HG03520 (cell line): ENCODE measurements around the gene KCNK7.

Experiments used
- ATAC-seq: cut with Tn5 transposase; IDR thresholded peaks from one replicate; pipeline ENCODE4 v1.9.1; 2021; ENCODE audit warnings: mild to moderate bottlenecking, moderate library complexity; ENCODE audit not compliant: unreplicated experiment

Gene KCNK7

DNA sequence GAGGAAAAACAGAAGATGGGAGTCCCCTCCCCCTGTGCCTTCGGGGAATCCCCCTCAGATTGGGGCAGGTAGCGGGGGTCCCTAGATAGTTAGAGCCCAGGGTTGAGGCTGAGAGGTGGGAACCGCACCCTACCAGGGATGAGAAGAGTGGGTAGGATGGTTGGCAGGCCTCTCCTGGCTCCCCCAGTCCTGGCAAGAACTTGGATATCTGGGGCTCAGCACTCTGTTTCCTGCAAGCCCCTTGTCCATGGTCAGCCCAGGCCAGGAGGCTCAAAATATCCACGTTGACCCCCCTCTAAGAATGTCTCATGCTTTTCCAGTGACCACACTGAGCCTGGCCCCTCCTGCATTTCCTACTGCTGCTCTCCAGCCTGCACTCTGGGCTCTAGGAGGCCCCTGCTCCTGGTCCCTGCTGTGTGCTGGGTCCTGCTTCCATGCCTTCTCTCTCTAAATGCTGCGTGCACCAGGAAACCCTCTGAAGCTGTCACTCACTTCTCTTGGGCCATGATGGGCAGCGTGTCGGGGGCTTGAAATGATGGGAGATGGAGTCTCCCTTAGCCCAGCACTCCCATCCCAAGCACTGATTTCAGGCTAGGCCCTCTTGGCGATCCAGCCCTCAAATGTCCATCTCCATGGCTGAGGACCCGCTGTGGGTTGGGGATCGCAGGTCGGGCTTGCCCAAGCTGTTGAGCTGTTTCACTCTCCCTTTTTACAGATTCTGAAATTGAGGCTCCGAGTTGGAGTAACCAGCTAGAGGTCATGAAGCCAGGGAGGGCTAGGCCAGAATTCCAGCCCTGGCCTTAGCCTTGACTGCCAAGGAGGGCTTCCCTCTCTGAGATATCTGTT, 16.4 kb upstream of the KCNK7 start:
- ATAC-seq, result no peak

GRCh38 chr11:65611028-65611757, 15.6 kb upstream of the KCNK7 start:
- ATAC-seq, result no peak

DNA sequence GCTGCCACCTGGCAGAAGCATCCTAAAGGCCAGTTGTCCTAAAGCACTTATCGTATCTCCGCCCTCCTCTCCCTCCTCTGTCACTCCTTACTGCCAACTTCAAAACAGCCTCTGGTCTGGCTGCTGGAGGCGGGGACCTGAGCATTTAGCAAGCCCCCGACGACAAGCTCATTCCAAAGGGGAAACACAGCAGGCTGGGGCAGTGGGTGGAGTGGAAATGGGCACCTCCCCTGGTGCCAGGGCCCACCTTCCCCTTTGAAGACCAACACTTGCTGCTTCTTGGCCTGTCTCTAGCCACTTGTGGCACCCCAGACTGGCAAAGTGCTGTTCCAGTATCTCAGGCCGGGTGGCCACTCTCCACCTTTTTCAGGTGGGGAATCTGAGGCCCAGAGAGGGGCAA, 14.8 kb upstream of the KCNK7 start:
- no peak for ATAC-seq

DNA sequence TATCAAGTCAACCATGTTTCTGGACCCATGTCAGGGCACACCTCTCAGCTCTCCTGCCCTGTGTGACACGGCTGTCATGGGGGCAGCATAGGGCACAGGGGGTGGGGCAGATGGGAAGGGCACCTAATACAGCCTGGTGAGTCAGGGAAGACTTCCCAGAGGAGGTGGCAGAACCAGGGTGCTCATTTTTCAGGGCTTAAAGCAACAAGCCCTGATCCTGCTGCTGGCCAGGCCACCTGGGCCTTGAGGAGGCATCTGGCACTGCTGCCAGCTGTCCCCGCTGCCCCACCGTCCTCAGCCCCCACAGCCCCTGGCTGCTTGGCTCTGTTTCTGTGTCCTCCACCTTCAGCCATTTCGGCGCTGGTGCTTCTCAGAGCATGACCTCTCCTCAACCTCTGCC, 14.1 kb upstream of the KCNK7 start:
- no peak for ATAC-seq

DNA sequence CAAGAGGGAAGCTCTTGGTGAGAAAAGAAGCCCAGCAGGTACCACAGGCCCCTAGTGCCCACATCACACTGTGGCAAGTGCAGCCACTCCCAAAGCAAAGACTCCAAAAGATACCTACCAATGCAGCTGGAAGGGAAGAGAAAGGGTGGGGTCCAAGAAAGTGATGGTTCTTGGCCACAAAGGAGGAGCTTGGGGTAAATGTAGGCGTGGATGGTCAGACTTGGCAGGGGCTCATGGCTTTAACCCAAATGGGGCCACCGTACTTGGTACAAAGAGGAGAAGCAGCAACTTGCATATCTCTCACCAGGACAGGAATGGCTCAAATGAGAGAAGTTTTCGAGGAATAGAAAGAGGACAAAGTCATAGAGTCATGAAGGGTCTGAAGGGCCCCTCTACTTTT, 13.6 kb upstream of the KCNK7 start:
- ATAC-seq, result no peak

DNA sequence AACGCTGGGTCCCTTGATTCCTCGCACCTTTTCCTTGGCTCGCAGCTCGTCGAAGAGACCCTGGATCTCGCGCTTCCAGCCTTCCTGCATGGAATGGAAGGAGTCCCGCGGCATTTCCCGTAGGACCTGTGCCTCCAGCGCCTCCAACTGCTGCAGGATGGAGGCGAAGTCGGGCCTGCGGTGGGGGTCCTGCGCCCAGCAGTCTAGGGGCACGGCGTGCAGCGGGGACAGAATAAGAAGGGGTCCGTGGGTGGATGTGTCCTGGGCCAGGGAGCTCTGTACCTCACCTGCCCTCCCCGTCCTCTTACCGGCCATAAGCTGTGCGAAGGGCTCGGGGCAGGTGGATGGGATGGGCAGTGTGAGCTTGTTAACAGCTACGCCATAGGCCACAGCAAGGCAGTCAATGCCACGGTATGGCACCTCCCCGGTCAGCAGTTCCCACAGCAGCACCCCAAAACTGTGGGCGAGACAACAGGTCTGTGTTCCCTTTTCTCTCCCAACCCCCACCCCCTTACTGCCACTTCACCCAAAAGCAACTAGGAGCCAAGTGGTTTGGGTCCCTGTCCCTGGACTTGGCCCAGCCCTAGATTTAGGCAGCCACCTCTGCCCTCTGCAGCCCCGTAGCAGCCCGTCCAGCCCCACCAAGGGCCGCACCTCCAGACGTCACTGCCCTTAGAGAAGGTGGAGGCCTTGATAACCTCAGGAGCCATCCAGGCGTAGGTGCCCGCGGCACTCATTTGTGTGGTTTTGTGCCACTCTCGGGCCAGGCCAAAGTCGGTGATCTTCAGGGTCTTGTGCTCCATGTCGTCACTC, 12.2 kb upstream of the KCNK7 start:
- no peak for ATAC-seq

DNA sequence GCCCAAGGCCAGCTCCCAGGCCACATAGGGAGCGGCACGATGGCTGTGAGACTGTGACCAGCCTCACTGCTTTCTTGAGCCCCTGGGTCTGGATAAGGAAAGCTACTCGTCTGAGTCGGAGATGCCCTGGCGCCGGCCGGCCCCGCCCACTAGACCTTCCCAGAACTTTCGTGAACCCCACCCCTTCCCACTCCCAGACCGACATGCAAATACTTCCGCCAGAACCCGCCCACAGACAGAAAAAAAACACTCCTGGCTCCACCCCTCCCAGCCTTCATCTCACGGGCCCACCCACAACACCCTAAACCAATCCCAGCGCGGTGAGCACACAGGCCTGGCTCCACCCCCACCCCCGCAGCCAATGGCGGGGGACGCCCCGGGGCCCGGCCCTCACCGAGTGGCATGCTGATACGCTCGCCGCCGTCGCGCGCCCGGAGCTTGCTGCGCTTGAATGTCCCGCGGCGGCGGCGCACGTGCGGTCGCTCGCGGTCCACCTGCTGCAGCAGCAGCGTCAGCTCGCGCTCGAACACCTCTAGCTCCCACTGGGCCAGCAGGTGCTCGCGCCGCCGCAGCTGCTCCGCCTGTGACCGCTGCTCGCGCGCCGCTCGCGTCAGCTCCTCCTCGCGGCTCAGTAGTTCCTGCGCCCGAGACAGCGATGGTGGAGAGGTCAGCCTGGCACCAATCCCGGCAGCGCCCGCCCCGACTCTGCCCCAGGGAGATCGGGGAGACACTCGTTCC, 11.4 kb upstream of the KCNK7 start:
- ATAC-seq, result no peak

DNA sequence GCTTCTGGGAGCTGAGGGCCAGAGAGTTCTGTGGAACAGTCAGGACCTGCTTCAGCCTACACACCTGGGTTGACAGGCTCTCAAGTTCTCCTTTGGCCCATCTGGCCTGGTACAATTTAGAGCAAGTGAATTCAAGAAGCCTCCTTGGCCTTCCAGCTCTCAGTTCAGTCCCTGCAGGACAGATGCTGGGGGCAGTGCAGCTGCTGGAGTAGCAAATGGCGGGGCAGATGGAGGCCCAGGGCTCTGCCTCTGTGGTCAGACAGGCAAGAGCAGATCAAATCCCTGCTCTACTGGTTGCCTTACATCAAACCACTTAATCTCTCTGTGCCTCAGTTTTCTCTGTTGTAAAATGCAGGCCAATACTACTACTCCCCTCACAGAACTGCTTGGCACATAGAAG, 8.7 kb upstream of the KCNK7 start:
- ATAC-seq, result no peak

DNA sequence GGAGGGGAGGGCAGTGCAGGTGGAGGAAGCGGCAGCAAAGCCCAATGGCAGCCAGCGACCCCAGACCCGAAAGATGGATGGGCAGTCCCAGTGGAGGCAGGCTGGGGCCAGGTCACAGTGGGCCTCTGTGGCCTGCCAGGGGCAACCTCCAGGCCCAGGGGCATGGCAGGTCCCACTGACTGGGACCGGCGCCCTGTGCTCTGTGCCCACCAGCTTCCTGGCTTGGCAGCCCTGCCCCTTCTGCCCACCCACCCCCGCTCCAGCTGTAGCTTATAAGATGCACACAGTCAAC, 4.3 kb upstream of the KCNK7 start:
- no peak for ATAC-seq

- no peak for ATAC-seq
These were observed 3.8 kb upstream of the KCNK7 start for GRCh38 chr11:65599216-65599954.

- no peak for ATAC-seq
These were observed 2.7 kb upstream of the KCNK7 start for GRCh38 chr11:65598258-65598699.

DNA sequence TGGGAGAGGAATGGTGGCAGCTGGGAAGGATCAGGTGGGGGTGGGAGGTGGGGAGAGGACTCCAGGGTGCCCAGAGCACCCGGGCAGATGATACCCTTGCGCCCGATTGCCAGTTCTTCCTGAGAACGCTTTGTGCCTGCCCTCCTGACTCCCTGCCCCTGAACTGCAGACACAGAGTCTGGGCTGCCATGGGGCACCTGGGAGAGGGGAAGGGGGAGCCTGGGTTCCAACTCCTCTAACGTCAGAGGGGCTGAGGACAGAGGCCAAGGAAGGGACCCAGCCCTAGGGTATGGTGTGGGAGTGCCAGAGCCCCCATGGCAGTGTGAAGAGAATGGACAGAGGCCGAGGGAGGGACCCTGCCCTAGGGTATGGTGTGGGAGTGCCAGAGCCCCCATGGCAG, 920 bp upstream of the KCNK7 start:
- no peak for ATAC-seq

DNA sequence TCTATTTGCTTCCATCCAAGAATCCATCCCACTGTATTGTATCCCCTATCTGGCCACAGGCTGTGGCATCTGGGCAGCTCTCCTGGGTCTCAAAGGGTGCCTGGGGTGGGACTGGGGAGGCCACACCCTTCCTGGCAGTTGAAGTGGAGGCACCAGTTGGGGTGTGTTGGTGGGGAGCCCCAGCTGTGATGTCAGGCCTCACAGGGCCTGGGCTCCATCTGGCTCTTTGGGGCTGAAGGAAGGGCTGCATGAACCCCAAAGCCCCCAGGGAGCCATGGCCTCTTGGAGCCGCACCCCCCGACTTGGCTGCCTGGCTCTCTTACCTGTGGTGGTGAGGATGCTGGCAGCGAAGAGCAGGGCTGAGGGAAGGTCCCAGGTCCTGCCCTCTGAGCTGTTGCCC, 469 bp downstream of the KCNK7 start:
- no peak for ATAC-seq

GRCh38 chr11:65593518-65594414, 1.8 kb downstream of the KCNK7 start:
- ATAC-seq, result no peak

DNA sequence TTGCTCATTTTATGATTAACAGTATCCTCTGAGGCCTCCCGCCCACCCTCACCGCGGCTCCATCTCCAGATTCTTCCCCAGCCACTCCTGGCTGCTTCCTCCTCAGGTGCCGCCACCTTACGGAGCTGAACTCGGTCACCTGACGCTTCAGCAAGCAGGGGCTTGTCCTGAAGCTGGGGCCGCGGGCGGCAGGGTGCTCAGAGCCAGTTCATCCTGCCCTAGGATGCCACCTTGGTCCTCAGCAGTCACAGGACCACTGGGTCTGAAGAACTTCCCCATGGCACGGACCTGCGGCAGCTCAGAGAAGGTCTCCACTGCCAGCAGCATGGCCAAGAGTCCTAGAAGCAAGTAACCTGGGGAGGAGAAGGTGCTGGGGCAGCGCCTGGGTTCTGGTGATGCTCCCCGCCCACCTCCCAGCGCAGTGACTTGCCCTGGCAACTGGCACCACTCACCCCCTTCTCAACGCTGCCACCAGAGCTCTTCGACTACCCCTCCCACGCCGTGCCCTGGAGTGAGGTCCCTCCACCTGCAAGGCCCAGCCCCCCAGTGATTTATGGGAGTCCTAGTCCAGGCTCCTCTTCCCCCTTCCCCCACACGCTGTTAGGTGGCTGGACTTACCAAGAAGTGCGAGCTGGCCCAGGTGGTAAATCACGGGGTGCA, 2.6 kb downstream of the KCNK7 start:
- no peak for ATAC-seq

DNA sequence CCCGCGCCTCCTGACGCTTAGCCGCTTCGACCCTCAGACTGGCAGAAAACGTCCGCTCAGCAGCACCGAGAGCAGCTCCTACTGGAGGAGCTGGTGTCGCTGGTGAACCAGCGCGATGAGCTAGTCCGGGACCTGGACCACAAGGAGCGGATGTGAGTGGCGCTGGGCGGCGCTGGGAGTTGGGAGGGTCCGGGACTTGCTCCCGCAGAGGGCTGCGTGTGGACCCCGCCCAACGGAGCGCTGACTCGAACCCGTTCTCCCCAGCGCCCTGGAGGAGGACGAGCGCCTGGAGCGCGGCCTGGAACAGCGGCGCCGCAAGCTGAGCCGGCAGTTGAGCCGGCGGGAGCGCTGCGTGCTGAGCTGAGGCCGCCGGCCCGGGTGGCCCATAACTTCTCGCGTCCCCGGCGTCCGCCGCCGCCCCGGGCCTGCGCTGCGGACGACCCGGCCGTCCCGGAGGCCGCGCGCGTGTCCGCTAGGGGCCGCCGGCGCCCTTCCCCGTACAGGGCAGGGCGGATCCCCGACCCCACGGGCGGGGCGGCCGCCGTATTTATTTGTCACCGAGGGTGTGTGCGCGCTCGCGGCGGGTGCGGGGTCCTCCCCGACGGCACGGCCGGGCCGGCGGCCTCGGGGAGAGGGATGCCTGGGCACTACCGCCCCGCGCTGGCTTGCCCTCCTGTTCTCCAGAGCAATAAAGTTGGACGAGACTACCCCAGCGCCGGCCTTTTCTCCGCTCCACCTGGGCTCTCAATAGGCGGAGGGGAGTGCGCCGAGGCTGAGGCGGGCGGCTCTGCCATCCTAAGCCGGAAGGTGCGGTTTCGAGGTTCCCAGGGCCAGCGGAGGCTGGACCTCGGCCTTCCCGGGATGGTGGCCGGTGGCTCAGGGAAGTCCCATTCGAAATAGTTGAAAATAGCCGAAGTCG, 3.4 kb downstream of the KCNK7 start:
- ATAC-seq, result no peak

- no peak for ATAC-seq
These were observed 5.3 kb downstream of the KCNK7 start for GRCh38 chr11:65590240-65590738.
